CD4-positive, alpha-beta memory T cell (primary cell): ENCODE results near the gene ZSCAN5A. TPM values are rescaled to one million over a fixed set of nuclear protein-coding genes. Genes with fewer than 3 reads are reported as not detected.
"Not testable (repeated sequence)": the region's sequence is repeated elsewhere in the genome, so short reads cannot be mapped to it uniquely, and the experiment has no call there.

ENCODE experiments used
- CTCF ChIA-PET: fragments of 350-600 bp; sonication (Branson Sonifier 250); formaldehyde crosslinking; loops from one replicate; lab custom pipeline; 2021; ENCODE audit warnings: inconsistent platforms; ENCODE audit not compliant: partially characterized antibody; lab: Charles Lee
- POLR2A ChIA-PET: fragments of 350-600 bp; sonication (Branson Sonifier 250); formaldehyde crosslinking; loops from one replicate; lab custom pipeline; 2021; ENCODE audit not compliant: partially characterized antibody; lab: Charles Lee
- DNase-seq, 5 donors: peaks; one replicate each; pipeline versions ENCODE4 v3.0.0 to v3.0.0-alpha.2; 2020 to 2022; ENCODE audit warnings: mixed read lengths in 1 of 5
- H3K27ac ChIP-seq: one replicate; pipeline ENCODE4 v1.7.0; 2013; ENCODE audit warnings: low read depth, low read length
- H3K27me3 ChIP-seq: 2 replicates; pipeline ENCODE4 v1.7.0; 2013; ENCODE audit warnings: mild to moderate bottlenecking, low read length, moderate library complexity; ENCODE audit not compliant: insufficient read depth
- H3K36me3 ChIP-seq: 2 replicates; pipeline ENCODE4 v1.7.0; 2013; ENCODE audit warnings: mild to moderate bottlenecking, low read length, moderate library complexity; ENCODE audit not compliant: insufficient read depth
- H3K4me1 ChIP-seq: 2 replicates; pipeline ENCODE4 v1.7.0; 2013; ENCODE audit warnings: mild to moderate bottlenecking, low read length, moderate library complexity; ENCODE audit not compliant: insufficient read depth
- H3K4me3 ChIP-seq, 2 donors: one replicate each; pipeline ENCODE4 v1.7.0; 2013; ENCODE audit warnings: low read length in 2 of 2, mild to moderate bottlenecking in 1 of 2
- H3K9me3 ChIP-seq, 2 donors: one replicate each; pipeline ENCODE4 v1.7.0; 2013; ENCODE audit warnings: low read length in 2 of 2, control low read depth in 1 of 2; ENCODE audit not compliant: control insufficient read depth in 1 of 2
- H3K27ac Mint-ChIP-seq, 7 donors: one replicate each; pipeline ENCODE4 v1.8.0; 2020 to 2021; ENCODE audit warnings: mixed read lengths in 7 of 7, mild to moderate bottlenecking in 6 of 7, inconsistent platforms in 3 of 7, moderate library complexity in 3 of 7
- H3K27me3 Mint-ChIP-seq, 2 donors: one replicate each; pipeline ENCODE4 v1.8.0; 2020 to 2021; ENCODE audit warnings: mixed read lengths in 2 of 2
- H3K36me3 Mint-ChIP-seq, 2 donors: one replicate each; pipeline ENCODE4 v1.8.0; 2020 to 2021; ENCODE audit warnings: mixed read lengths in 2 of 2, inconsistent platforms in 1 of 2, mild to moderate bottlenecking in 1 of 2
- H3K4me1 Mint-ChIP-seq, 4 donors: one replicate each; pipeline ENCODE4 v1.8.0; 2020 to 2021; ENCODE audit warnings: mixed read lengths in 4 of 4, mild to moderate bottlenecking in 1 of 4
- H3K4me3 Mint-ChIP-seq, 8 donors: one replicate each; pipeline ENCODE4 v1.8.0; 2020 to 2021; ENCODE audit warnings: mixed read lengths in 8 of 8, mild to moderate bottlenecking in 7 of 8, moderate library complexity in 6 of 8, inconsistent platforms in 3 of 8
- H3K9me3 Mint-ChIP-seq, 8 donors: one replicate each; pipeline ENCODE4 v1.8.0; 2020 to 2021; ENCODE audit warnings: mixed read lengths in 8 of 8, mild to moderate bottlenecking in 5 of 8, inconsistent platforms in 3 of 8, moderate library complexity in 1 of 8
- intact Hi-C: fragments of 100-400 bp; cut with micrococcal nuclease; formaldehyde crosslinking; loops from one replicate; pipeline ENCODE4 v1.15.1; 2023
- polyA plus RNA-seq, 2 donors: library from polyadenylated mRNA; unstranded; fragments of 300-500 nt; fragmentation: Illumina TruSeq; gene quantifications; one replicate each; pipeline ENCODE4 v1.2.3, GENCODE V29; 2021
- total RNA-seq, 2 experiments: library from RNA; stranded (reverse); gene quantifications; one replicate each; pipeline ENCODE4 v1.2.3, GENCODE V29; 2021

Gene ZSCAN5A
- total and polyA plus RNA-seq, 4 experiments from 2014 or later, result 9.7 to 14.6 (median 11.0) TPM

DNA sequence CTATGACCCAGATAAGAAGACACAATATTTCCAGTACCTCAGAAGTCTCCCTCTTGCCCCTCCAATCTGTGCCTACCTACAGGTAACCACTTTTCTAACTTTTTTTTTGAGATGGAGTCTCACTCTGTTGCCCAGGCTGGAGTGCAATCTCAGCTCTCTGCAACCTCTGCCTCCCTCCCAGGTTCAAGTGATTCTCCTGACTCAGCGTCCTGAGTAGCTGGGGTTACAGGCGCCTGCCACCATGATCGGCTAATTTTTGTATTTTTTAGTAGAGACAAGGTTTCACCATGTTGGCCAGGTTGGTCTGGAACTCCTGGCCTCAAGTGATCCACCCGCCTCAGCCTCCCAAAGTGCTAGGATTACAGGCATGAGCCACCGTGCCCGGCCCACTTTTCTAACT is 52.7 kb downstream of the ZSCAN5A start:
- intact Hi-C loops, H3K36me3 Mint-ChIP-seq, H3K36me3 ChIP-seq, H3K9me3 Mint-ChIP-seq, H3K4me1 Mint-ChIP-seq, DNase-seq, H3K9me3 ChIP-seq, H3K27ac Mint-ChIP-seq, H3K27me3 ChIP-seq, H3K4me1 ChIP-seq, H3K27ac ChIP-seq, H3K4me3 Mint-ChIP-seq, H3K4me3 ChIP-seq, POLR2A ChIA-PET, H3K27me3 Mint-ChIP-seq: not testable (repeated sequence)
- CTCF ChIA-PET, result interaction anchor here (0.6 to 1.4 kb wide), 2 partner anchors 11 to 48 kb away, joined by 3 read pairs; no protein-coding TSS in a partner anchor

DNA sequence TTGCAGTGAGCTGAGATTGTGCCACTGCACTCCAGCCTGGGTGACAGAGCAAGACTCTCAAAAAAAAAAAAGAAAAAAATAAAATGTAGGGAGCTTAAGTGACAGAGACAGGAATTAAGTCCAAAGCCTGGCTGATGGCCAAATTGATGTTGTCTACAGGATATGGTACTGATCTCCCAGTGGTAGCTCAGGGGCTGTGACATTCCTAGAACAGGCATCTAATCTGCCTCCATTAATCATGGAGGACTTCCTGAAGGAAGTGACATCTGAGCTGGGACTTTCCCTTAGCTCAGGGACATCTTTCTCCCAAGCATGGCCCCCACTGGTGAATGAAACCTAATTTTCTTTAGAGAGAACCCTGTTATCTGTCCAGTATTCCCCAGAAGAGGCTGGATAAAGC is 53.5 kb downstream of the ZSCAN5A start:
- Histone ChIP-seq H3K36me3 (no peaks in the 10 kb centered on the region), H3K27ac (no peak overlapping the region), H3K4me1 (no peaks in the 10 kb centered on the region), H3K4me3 (no peak overlapping the region), H3K9me3 (no peaks in the 10 kb centered on the region), H3K27me3 (no peaks in the 10 kb centered on the region)
- intact Hi-C loops, result no loop called here
- Mint-ChIP-seq H3K27ac (no peak overlapping the region), H3K4me3 (no peak overlapping the region), H3K36me3 (peaks cover 0 to 4% of the 10 kb centered on the region in 2 donors), H3K27me3 (no peaks in the 10 kb centered on the region), H3K9me3 (no peaks in the 10 kb centered on the region), H3K4me1 (no peaks in the 10 kb centered on the region)
- DNase-seq, result no peak
- ChIA-PET CTCF (interaction anchor here (0.9 to 1.4 kb wide), 2 partner anchors 10 to 11 kb away, joined by 3 read pairs; partner anchors contain the start of gene EDDM13), POLR2A (no interaction called here)

DNA sequence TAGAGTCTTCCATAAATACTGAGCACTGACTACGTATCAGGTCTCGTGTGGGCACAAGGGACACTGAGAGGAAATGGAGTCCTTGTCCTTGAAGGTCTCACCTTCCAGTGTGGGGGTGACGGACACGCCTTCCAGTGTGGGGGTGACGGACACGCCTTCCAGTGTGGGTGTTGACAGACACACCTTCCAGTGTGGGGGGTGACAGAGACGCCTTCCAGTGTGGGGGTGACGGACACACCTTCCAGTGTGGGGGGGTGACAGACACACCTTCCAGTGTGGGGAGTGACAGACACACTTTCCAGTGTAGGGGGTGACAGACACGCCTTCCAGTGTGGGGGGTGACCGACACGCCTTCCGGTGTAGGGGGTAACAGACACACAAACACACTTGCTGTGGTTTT is 56.4 kb downstream of the ZSCAN5A start:
- peak overlapping the region in 1 of 7 donors; percentile 7 for H3K27ac Mint-ChIP-seq
- no peaks in the 10 kb centered on the region for H3K9me3 Mint-ChIP-seq
- no peak overlapping the region for H3K4me3 ChIP-seq
- peaks cover 0 to 4% of the 10 kb centered on the region in 2 donors for H3K36me3 Mint-ChIP-seq
- CTCF ChIA-PET, result interaction anchor here (1.2 kb wide), 1 partner anchor 11 kb away, joined by 4 read pairs; no protein-coding TSS in a partner anchor
- peaks cover 0 to 3% (median 0%) of the 10 kb centered on the region in 4 donors for H3K4me1 Mint-ChIP-seq
- POLR2A ChIA-PET, result no interaction called here
- intact Hi-C loops, result no loop called here
- H3K27me3 Mint-ChIP-seq, result peaks cover 0 to 2% of the 10 kb centered on the region in 2 donors
- no peak overlapping the region for H3K4me3 Mint-ChIP-seq
- DNase-seq, result no peak
- H3K36me3 ChIP-seq, result no peaks in the 10 kb centered on the region
- H3K4me1 ChIP-seq, result no peaks in the 10 kb centered on the region
- no peak overlapping the region for H3K27ac ChIP-seq
- no peaks in the 10 kb centered on the region for H3K9me3 ChIP-seq
- H3K27me3 ChIP-seq, result no peaks in the 10 kb centered on the region

DNA sequence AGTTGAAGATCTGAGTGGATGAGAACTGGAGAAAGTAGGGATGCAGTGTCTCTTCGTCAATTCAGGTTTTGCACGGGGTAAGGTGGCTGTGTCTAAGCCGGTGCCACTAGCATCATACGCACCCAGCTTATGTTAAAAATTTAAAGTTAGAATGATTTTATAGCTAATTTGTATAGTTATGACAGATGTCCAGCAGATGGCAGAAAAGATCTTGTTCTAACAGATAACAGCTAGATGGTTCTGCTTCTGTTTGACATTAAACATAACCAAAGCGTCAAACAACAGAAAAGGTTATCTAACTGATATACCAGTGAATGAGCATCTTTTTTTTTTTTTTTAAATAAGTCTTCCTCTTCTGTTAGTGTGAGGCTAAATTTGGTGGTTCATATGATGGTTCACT is 60.9 kb downstream of the ZSCAN5A start:
- POLR2A ChIA-PET, result interaction anchor here (1.5 kb wide), 1 partner anchor 80 kb away, joined by 3 read pairs; no protein-coding TSS in a partner anchor

DNA sequence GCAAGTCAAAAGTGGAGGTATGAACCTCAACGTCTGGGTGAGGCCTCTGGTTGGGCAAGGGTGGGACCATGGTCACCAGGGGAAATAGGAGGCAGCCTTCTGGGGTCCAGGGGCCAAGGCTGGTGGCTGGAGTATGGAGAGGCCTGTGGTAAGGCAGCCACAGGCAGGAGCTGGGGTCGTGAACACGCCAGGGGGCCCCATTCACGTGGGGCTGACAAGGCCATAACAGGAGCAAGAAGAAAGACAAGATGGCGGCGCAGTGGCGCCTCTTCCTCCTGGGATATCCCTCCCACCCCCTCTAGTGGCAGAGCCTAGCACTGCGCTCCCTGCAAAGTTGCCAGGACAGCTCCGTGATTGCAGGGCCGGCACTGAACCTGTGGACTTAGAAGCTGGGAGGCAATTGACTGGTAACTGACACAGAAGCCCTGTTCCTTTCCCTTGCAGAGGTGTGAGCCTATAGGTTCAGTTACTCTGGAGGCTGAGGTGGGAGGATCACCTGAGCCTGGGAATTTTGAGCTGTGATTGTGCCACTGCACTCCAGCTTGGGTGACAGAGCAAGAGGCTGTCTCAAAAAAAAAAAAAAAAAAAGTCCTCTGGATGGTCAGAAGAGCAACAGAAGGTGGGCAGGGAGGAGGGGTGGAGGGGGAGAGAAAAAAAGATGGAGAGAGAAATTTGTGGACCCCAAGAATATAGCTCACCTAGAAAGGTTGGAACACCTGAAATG is 61.8 kb downstream of the ZSCAN5A start:
- peak overlapping the region in 1 of 7 donors; percentile 49 for H3K27ac Mint-ChIP-seq
- Histone ChIP-seq H3K9me3 (no peaks in the 10 kb centered on the region), H3K4me3 (no peak overlapping the region), H3K4me1 (no peaks in the 10 kb centered on the region), H3K27ac (no peak overlapping the region), H3K36me3 (no peaks in the 10 kb centered on the region), H3K27me3 (no peaks in the 10 kb centered on the region)
- peak overlapping the region in 1 of 8 donors; percentile 67 for H3K4me3 Mint-ChIP-seq
- no peaks in the 10 kb centered on the region for H3K36me3 Mint-ChIP-seq
- peaks cover 0 to 4% (median 0%) of the 10 kb centered on the region in 8 donors for H3K9me3 Mint-ChIP-seq
- intact Hi-C loops, result loop anchor here (1.0 to 5.0 kb wide), 3 partner anchors 80 to 186 kb away; no protein-coding TSS in a partner anchor
- peaks cover 0 to 3% (median 0%) of the 10 kb centered on the region in 4 donors for H3K4me1 Mint-ChIP-seq
- ChIA-PET POLR2A (interaction anchor here (1.5 kb wide), 1 partner anchor 81 kb away, joined by 3 read pairs; no protein-coding TSS in a partner anchor), CTCF (interaction anchor here (0.8 to 5.3 kb wide), 15 partner anchors 13 to 187 kb away, joined by 3 to 78 read pairs (median 5); no protein-coding TSS in a partner anchor)
- H3K27me3 Mint-ChIP-seq, result peaks cover 0 to 2% of the 10 kb centered on the region in 2 donors
- peak; percentile 50 to 69 (median 53) for DNase-seq

More for the DNA sequence above, 60.9 kb downstream of the ZSCAN5A start:
- H3K4me1 Mint-ChIP-seq, result peaks cover 0 to 3% (median 0%) of the 10 kb centered on the region in 4 donors
- H3K27me3 Mint-ChIP-seq, result peaks cover 0 to 2% of the 10 kb centered on the region in 2 donors
- no peak overlapping the region for H3K4me3 Mint-ChIP-seq
- DNase-seq, result peak in 4 of 5 donors; percentile 24 to 37 (median 34)
- Histone ChIP-seq H3K27ac (no peak overlapping the region), H3K27me3 (no peaks in the 10 kb centered on the region), H3K4me1 (no peaks in the 10 kb centered on the region), H3K36me3 (no peaks in the 10 kb centered on the region), H3K4me3 (no peak overlapping the region), H3K9me3 (no peaks in the 10 kb centered on the region)
- intact Hi-C loops, result loop anchor here (1.0 to 5.0 kb wide), 3 partner anchors 80 to 186 kb away; no protein-coding TSS in a partner anchor
- no peaks in the 10 kb centered on the region for H3K36me3 Mint-ChIP-seq
- H3K9me3 Mint-ChIP-seq, result peaks cover 0 to 4% (median 0%) of the 10 kb centered on the region in 8 donors
- peak overlapping the region in 1 of 7 donors; percentile 49 for H3K27ac Mint-ChIP-seq
- CTCF ChIA-PET, result interaction anchor here (0.6 to 5.3 kb wide), 16 partner anchors 12 to 847 kb away, joined by 3 to 78 read pairs (median 4); partner anchors contain the start of gene EDDM13

DNA sequence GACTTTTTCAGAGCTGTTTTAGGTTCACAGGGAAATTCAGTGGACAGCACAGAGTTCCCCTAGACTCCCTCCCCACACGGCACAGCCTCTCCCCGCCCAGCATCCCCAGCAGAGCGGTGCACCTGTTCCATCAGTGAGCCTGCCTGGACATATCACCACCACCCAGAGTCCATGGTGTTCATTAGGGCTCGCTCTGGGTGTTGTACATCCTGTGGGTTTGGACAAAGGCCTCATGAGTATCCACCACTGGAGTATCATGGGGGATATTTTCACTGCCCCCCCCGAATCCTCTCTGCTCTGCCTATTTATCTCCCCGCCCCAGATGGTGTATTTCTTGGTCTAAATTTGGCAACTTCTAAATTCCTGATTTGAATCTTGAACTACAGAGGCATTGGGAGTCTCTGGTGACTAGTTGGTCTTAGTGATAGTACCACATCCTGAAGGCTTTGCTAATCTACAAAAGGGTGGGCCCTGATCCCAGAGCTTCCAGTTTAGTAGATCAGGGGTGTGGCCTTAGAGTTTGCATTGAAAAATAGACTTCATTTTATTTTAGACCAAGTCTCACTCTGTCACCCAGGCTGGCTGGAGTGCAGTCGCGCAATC is 65.8 kb downstream of the ZSCAN5A start:
- H3K27me3 ChIP-seq, H3K27me3 Mint-ChIP-seq, H3K4me3 ChIP-seq, intact Hi-C loops, DNase-seq, H3K36me3 ChIP-seq, H3K27ac Mint-ChIP-seq, H3K4me3 Mint-ChIP-seq, H3K27ac ChIP-seq, H3K4me1 ChIP-seq, H3K36me3 Mint-ChIP-seq, POLR2A ChIA-PET, H3K9me3 Mint-ChIP-seq, H3K9me3 ChIP-seq, H3K4me1 Mint-ChIP-seq: not testable (repeated sequence)
- CTCF ChIA-PET, result interaction anchor here (0.9 kb wide), 1 partner anchor 172 kb away, joined by 3 read pairs; no protein-coding TSS in a partner anchor

DNA sequence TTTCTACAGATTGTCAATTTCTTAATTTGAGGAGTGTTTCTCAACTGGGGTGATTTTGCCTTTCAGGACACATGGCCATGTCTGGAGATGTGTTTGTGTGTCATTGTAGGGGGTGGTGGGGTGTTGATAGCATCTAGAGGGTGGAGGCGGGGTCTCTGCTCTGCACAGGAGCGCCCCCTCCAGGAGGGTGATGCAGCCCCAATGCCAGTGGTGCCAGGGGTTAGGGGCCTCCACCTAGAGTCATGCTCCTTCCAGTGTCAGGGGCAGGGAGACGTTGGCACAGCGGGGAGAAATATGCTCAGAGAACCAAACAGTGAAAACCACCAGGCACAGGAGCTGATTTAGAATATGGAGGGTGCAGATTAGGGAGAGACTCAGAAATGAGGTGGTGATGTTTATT is 68.9 kb downstream of the ZSCAN5A start:
- H3K4me1 ChIP-seq, DNase-seq, H3K4me1 Mint-ChIP-seq, H3K9me3 ChIP-seq, H3K4me3 Mint-ChIP-seq, H3K36me3 ChIP-seq, H3K27me3 ChIP-seq, H3K27me3 Mint-ChIP-seq, POLR2A ChIA-PET, H3K9me3 Mint-ChIP-seq, H3K27ac ChIP-seq, CTCF ChIA-PET, intact Hi-C loops, H3K4me3 ChIP-seq: not testable (repeated sequence)
- H3K27ac Mint-ChIP-seq, result peak overlapping the region in 1 of 7 donors; percentile 45
- H3K36me3 Mint-ChIP-seq, result peaks cover 0 to 10% of the 10 kb centered on the region in 2 donors
